ENCODE data around the gene PRDM16. TPM values are rescaled to one million over a fixed set of nuclear protein-coding genes. Genes with fewer than 3 reads are reported as not detected.

The PRDM16 gene
- total and polyA plus RNA-seq, 2 of the 13 experiments (the other 11 are each of a cell fraction or from before 2014, with no cell fraction given) = 0.15 to 0.81 TPM

DNA sequence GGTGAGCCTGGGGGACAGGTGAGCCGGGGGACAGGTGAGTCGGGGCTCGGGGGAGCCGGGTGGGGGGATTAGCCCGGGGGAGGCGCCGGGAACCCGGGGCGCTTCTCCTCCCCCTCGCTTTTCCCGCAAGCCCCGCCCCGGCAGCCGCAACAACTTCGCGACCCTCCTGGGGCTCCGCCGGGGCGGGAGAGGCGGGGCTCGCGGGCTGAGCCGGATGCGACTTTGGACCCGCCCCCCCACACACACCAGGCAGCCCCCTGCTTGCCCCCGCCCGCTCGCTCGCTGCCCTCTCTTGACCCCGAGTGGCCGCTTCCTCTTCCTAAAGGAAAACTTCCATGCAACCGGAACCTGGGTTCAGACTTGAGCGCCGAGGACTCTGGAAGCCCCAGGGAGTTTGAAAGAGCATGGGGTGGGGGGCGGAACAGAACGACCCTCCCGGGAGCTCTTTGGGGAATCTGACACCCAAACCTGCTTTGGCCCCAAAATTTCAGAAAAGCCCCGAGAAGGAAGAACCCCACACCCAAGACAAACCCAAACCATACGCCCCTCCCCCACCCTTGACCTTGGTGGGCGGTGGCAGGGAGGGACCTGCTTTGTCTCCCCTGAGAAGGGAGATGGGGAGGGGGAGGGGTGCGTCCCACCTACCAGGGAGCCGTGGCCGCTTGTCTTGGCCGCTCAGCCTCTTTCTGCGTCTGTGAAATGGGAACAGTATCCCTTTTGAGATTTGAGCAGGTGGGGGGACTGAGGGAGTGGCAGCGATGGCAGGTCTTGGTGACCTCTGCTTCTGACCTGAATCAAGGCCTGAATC lies 386.0 kb downstream of the PRDM16 start (continued):
- TF ChIP-seq KDM5B (CRISPR knock-in tag; IDR thresholded peaks at IDR 0.05; ENCODE audit: borderline replicate concordance) (peak; percentile 61; the same call in 1 of the 2 replicates), SMAD1 (CRISPR knock-in tag; IDR thresholded peaks at IDR 0.05; ENCODE audit: borderline replicate concordance, low read depth) (no peak), ZNF776 (CRISPR knock-in tag; IDR thresholded peaks at IDR 0.05) (peak; percentile 62; the same call in 1 of the 2 replicates), ZNF101 (CRISPR knock-in tag; IDR thresholded peaks at IDR 0.05; ENCODE audit: borderline replicate concordance, low read depth) (no peak), PHB2 (IDR thresholded peaks at IDR 0.05; ENCODE audit: partially characterized antibody) (no peak), ELF4 (CRISPR knock-in tag; IDR thresholded peaks at IDR 0.05; ENCODE audit: borderline replicate concordance) (no peak), CCDC6 (CRISPR knock-in tag; IDR thresholded peaks at IDR 0.05) (no peak; the same call in 1 of the 2 replicates), ZNF230 (CRISPR knock-in tag; IDR thresholded peaks at IDR 0.05) (no peak), PHF21A (CRISPR knock-in tag; IDR thresholded peaks at IDR 0.05) (peak; percentile 52), RXRA (CRISPR knock-in tag; IDR thresholded peaks at IDR 0.05) (peak; percentile 98), KMT2B (CRISPR knock-in tag; IDR thresholded peaks at IDR 0.05) (no peak), ZNF333 (CRISPR knock-in tag; IDR thresholded peaks at IDR 0.05; ENCODE audit: borderline replicate concordance) (0 out of 2 replicates have a peak, but pooled peaks have one; percentile 47), CREM (IDR thresholded peaks at IDR 0.05) (peak; percentile 31), CREM (CRISPR knock-in tag; IDR thresholded peaks at IDR 0.05) (no peak), PLRG1 (conservative IDR thresholded peaks at IDR 0.05) (no peak)
- TF ChIP-seq, protein P1, sequence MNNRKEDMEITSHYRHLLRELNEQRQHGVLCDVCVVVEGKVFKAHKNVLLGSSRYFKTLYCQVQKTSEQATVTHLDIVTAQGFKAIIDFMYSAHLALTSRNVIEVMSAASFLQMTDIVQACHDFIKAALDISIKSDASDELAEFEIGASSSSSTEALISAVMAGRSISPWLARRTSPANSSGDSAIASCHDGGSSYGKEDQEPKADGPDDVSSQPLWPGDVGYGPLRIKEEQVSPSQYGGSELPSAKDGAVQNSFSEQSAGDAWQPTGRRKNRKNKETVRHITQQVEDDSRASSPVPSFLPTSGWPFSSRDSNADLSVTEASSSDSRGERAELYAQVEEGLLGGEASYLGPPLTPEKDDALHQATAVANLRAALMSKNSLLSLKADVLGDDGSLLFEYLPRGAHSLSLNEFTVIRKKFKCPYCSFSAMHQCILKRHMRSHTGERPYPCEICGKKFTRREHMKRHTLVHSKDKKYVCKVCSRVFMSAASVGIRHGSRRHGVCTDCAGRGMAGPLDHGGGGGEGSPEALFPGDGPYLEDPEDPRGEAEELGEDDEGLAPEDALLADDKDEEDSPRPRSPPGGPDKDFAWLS (CRISPR knock-in tag; IDR thresholded peaks at IDR 0.05; ENCODE audit: borderline replicate concordance) = no peak
- TF ChIP-seq, protein P2, sequence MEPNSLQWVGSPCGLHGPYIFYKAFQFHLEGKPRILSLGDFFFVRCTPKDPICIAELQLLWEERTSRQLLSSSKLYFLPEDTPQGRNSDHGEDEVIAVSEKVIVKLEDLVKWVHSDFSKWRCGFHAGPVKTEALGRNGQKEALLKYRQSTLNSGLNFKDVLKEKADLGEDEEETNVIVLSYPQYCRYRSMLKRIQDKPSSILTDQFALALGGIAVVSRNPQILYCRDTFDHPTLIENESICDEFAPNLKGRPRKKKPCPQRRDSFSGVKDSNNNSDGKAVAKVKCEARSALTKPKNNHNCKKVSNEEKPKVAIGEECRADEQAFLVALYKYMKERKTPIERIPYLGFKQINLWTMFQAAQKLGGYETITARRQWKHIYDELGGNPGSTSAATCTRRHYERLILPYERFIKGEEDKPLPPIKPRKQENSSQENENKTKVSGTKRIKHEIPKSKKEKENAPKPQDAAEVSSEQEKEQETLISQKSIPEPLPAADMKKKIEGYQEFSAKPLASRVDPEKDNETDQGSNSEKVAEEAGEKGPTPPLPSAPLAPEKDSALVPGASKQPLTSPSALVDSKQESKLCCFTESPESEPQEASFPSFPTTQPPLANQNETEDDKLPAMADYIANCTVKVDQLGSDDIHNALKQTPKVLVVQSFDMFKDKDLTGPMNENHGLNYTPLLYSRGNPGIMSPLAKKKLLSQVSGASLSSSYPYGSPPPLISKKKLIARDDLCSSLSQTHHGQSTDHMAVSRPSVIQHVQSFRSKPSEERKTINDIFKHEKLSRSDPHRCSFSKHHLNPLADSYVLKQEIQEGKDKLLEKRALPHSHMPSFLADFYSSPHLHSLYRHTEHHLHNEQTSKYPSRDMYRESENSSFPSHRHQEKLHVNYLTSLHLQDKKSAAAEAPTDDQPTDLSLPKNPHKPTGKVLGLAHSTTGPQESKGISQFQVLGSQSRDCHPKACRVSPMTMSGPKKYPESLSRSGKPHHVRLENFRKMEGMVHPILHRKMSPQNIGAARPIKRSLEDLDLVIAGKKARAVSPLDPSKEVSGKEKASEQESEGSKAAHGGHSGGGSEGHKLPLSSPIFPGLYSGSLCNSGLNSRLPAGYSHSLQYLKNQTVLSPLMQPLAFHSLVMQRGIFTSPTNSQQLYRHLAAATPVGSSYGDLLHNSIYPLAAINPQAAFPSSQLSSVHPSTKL (CRISPR knock-in tag; IDR thresholded peaks at IDR 0.05) = peak; percentile 46; the same call in 1 of the 2 replicates
- TF ChIP-seq, protein P3, sequence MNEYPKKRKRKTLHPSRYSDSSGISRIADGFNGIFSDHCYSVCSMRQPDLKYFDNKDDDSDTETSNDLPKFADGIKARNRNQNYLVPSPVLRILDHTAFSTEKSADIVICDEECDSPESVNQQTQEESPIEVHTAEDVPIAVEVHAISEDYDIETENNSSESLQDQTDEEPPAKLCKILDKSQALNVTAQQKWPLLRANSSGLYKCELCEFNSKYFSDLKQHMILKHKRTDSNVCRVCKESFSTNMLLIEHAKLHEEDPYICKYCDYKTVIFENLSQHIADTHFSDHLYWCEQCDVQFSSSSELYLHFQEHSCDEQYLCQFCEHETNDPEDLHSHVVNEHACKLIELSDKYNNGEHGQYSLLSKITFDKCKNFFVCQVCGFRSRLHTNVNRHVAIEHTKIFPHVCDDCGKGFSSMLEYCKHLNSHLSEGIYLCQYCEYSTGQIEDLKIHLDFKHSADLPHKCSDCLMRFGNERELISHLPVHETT (CRISPR knock-in tag; conservative IDR thresholded peaks at IDR 0.05) = peak; percentile 84
- TF ChIP-seq, protein P4, sequence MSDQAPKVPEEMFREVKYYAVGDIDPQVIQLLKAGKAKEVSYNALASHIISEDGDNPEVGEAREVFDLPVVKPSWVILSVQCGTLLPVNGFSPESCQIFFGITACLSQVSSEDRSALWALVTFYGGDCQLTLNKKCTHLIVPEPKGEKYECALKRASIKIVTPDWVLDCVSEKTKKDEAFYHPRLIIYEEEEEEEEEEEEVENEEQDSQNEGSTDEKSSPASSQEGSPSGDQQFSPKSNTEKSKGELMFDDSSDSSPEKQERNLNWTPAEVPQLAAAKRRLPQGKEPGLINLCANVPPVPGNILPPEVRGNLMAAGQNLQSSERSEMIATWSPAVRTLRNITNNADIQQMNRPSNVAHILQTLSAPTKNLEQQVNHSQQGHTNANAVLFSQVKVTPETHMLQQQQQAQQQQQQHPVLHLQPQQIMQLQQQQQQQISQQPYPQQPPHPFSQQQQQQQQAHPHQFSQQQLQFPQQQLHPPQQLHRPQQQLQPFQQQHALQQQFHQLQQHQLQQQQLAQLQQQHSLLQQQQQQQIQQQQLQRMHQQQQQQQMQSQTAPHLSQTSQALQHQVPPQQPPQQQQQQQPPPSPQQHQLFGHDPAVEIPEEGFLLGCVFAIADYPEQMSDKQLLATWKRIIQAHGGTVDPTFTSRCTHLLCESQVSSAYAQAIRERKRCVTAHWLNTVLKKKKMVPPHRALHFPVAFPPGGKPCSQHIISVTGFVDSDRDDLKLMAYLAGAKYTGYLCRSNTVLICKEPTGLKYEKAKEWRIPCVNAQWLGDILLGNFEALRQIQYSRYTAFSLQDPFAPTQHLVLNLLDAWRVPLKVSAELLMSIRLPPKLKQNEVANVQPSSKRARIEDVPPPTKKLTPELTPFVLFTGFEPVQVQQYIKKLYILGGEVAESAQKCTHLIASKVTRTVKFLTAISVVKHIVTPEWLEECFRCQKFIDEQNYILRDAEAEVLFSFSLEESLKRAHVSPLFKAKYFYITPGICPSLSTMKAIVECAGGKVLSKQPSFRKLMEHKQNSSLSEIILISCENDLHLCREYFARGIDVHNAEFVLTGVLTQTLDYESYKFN (CRISPR knock-in tag; conservative IDR thresholded peaks at IDR 0.05) = peak; percentile 88
